SK-N-SH (cell line): ENCODE measurements around the gene UNC5CL. TPM values are rescaled to one million over a fixed set of nuclear protein-coding genes. Genes with fewer than 3 reads are reported as not detected.

Experiments
- CTCF ChIA-PET: fragments of 300-600, 350-600 bp; formaldehyde crosslinking; extraction: SDS; loops from one replicate; lab custom pipeline; 2021; lab: Yijun Ruan, JAX
- POLR2A ChIA-PET: fragments of 350-600 bp; sonication (Branson Sonifier 250); formaldehyde crosslinking; extraction: SDS; loops from one replicate; lab custom pipeline; 2020; ENCODE audit warnings: antibody characterized with exemption, inconsistent platforms; lab: Yijun Ruan, JAX
- DNase-seq: peaks from one replicate; pipeline ENCODE4 v3.0.0; 2012
- H2AFZ ChIP-seq: fragments of 200-600 bp; sonication (generic); 2 replicates; pipeline ENCODE4 v1.8.1; 2016; ENCODE audit warnings: antibody characterized with exemption, mild to moderate bottlenecking, low read depth
- H3F3A ChIP-seq: fragments of 200-600 bp; sonication (generic); replicated peaks from 2 replicates; pipeline ENCODE3; 2016; ENCODE audit warnings: antibody characterized with exemption, mild to moderate bottlenecking; ENCODE audit not compliant: insufficient read depth
- H3K27ac ChIP-seq, 2 experiments: fragments of 200-500 bp in 1 of 2; fragments of 200-600 bp in 1 of 2; sonication (Bioruptor generic) in 1 of 2; sonication (generic), shearing (Covaris generic) in 1 of 2; 2 replicates each; pipeline versions ENCODE4 v1.5.1 to v1.6.1; 2014 to 2016; ENCODE audit warnings: low read depth in 2 of 2, inconsistent platforms in 1 of 2, low read length in 1 of 2, mild to moderate bottlenecking in 1 of 2, mixed read lengths in 1 of 2
- H3K27me3 ChIP-seq: fragments of 200-600 bp; sonication (generic), shearing (Covaris generic); 2 replicates; pipeline ENCODE4 v1.6.1; 2016; ENCODE audit warnings: mixed run types; ENCODE audit not compliant: insufficient read depth
- H3K36me3 ChIP-seq, 2 experiments: fragments of 200-500 bp in 1 of 2; fragments of 200-600 bp in 1 of 2; sonication (Bioruptor generic) in 1 of 2; sonication (generic) in 1 of 2; replicated peaks in 1 of 2; 2 replicates each; pipeline versions ENCODE3 to v1.5.1; 2014 to 2016; ENCODE audit warnings: low read length in 1 of 2, mild to moderate bottlenecking in 1 of 2; ENCODE audit not compliant: insufficient read depth in 2 of 2, control insufficient read depth in 1 of 2
- H3K4me1 ChIP-seq, 2 experiments: fragments of 200-500 bp in 1 of 2; fragments of 200-600 bp in 1 of 2; sonication (Bioruptor generic) in 1 of 2; sonication (generic), shearing (Covaris generic) in 1 of 2; 2 replicates each; pipeline versions ENCODE4 v1.5.1 to v1.6.1; 2014 to 2016; ENCODE audit warnings: low read depth in 1 of 2, low read length in 1 of 2, mixed run types in 1 of 2; ENCODE audit not compliant: insufficient read depth in 2 of 2, control insufficient read depth in 1 of 2
- H3K4me2 ChIP-seq: fragments of 200-600 bp; sonication (generic), shearing (Covaris generic); 2 replicates; pipeline ENCODE4 v1.6.1; 2017; ENCODE audit warnings: mixed run types
- H3K4me3 ChIP-seq, 2 experiments: fragments of 200-500 bp in 1 of 2; fragments of 200-600 bp in 1 of 2; sonication (Bioruptor generic) in 1 of 2; sonication (generic), shearing (Covaris generic) in 1 of 2; 2 replicates each; pipeline versions ENCODE4 v1.5.1 to v1.8.1; 2014 to 2016; ENCODE audit warnings: low read depth in 2 of 2, inconsistent platforms in 1 of 2, low read length in 1 of 2, mild to moderate bottlenecking in 1 of 2, mixed read lengths in 1 of 2, moderate library complexity in 1 of 2
- H3K79me2 ChIP-seq: fragments of 200-600 bp; sonication (generic); 2 replicates; pipeline ENCODE4 v1.8.1; 2017; ENCODE audit warnings: mild to moderate bottlenecking; ENCODE audit not compliant: insufficient read depth
- H3K9ac ChIP-seq: fragments of 200-600 bp; sonication (generic); 2 replicates; pipeline ENCODE4 v1.6.1; 2017; ENCODE audit warnings: mixed run types
- H3K9me2 ChIP-seq: fragments of 200-600 bp; sonication (generic); 2 replicates; pipeline ENCODE4 v1.6.1; 2017; ENCODE audit warnings: mixed run types
- H3K9me3 ChIP-seq: fragments of 200-600 bp; sonication (generic); 2 replicates; pipeline ENCODE4 v1.6.1; 2017; ENCODE audit warnings: mixed run types, mild to moderate bottlenecking, moderate library complexity
- H4K20me1 ChIP-seq: fragments of 200-600 bp; sonication (generic); 2 replicates; pipeline ENCODE4 v1.6.1; 2017; ENCODE audit warnings: mild to moderate bottlenecking, mixed run types; ENCODE audit not compliant: insufficient read depth
- EP300 ChIP-seq, 2 experiments: IDR thresholded peaks; 2 replicates each; pipeline versions ENCODE4 v1.4.0 to v1.6.1; 2012; ENCODE audit warnings: borderline replicate concordance in 1 of 2, low read depth in 1 of 2, low read length in 1 of 2
- EZH2phosphoT487 ChIP-seq: fragments of 200-600 bp; sonication (generic); IDR thresholded peaks from 2 replicates; pipeline ENCODE4 v1.6.1; 2017; ENCODE audit warnings: low read depth, mixed run types, mild to moderate bottlenecking, antibody characterized with exemption, moderate library complexity, borderline replicate concordance
- FOXJ3 ChIP-seq: sonication (generic); formaldehyde crosslinking; IDR thresholded peaks from 2 replicates; pipeline ENCODE4 v1.5.1; 2020; ENCODE audit warnings: mild to moderate bottlenecking, missing genetic modification reagents
- GATA2 ChIP-seq: sonication (generic); formaldehyde crosslinking; IDR thresholded peaks from 2 replicates; pipeline ENCODE4 v1.5.0; 2020; ENCODE audit warnings: mild to moderate bottlenecking, missing genetic modification reagents
- JUND ChIP-seq: IDR thresholded peaks from 2 replicates; pipeline ENCODE4 v1.4.0; 2012
- MEF2A ChIP-seq: IDR thresholded peaks from 2 replicates; pipeline ENCODE4 v1.4.0; 2012; ENCODE audit warnings: low read depth, borderline replicate concordance
- NFIC ChIP-seq: IDR thresholded peaks from 2 replicates; pipeline ENCODE4 v1.4.0; 2012; ENCODE audit warnings: borderline replicate concordance
- SIN3A ChIP-seq: IDR thresholded peaks from 2 replicates; pipeline ENCODE4 v1.6.1; 2012; ENCODE audit warnings: low read depth, mild to moderate bottlenecking, low read length, moderate library complexity, borderline replicate concordance
- SMC3 ChIP-seq: IDR thresholded peaks from 2 replicates; pipeline ENCODE4 v1.6.1; 2012; ENCODE audit warnings: low read depth, low read length, improper control_type of control experiment
- TCF12 ChIP-seq: IDR thresholded peaks from 2 replicates; pipeline ENCODE4 v1.4.0; 2012
- YY1 ChIP-seq: IDR thresholded peaks from 2 replicates; pipeline ENCODE4 v1.4.0; 2012; ENCODE audit warnings: low read depth, mild to moderate bottlenecking
- WGBS: methylation state at CpG from one replicate; pipeline ENCODE4 v1.1.6; 2017; ENCODE audit warnings: low lambda C conversion rate; 5-methylcytosine and 5-hydroxymethylcytosine counted together
- polyA plus RNA-seq, 3 experiments: library from polyadenylated mRNA; depleted of rRNA; stranded (reverse); fragments of >200 nt; gene quantifications; 2 replicates each; pipeline ENCODE4 v1.2.3, GENCODE V29; 2012
- TF ChIP-seq, protein P1 (sequence below): fragments of 200-600 bp; sonication (generic); IDR thresholded peaks from 2 replicates; pipeline ENCODE4 v1.6.1; 2017; ENCODE audit warnings: antibody characterized with exemption, mild to moderate bottlenecking, moderate library complexity
- TF ChIP-seq, protein P2 (sequence below): IDR thresholded peaks from 2 replicates; pipeline ENCODE4 v1.4.0; 2012; ENCODE audit warnings: low read depth, borderline replicate concordance
- TF ChIP-seq, protein P3 (sequence below): IDR thresholded peaks from 2 replicates; pipeline ENCODE4; 2012

Gene UNC5CL
- polyA plus RNA-seq, 1 of the 3 experiments (the other 2 are of a cell fraction): 0.10 TPM

DNA sequence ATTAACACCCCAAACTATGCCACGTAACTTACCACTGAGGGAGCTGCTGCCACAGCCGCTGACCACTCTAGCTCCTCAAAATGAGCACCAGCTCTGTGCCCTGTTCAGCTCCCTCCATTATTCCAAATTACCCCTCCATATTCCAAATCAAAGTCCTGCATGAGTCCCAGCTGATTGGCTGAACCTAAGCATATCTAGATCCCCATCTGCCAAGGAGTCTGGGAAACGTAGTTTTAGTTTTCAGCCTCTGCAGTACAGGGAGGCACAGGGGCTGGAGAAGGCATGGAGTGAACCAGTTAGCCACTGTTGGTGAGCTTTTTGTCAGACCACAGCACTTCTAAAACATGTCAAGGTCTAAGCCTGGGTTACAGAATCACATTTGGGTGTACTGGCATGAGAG, 15.9 kb downstream of the UNC5CL start:
- peak; percentile 48 for DNase-seq

DNA sequence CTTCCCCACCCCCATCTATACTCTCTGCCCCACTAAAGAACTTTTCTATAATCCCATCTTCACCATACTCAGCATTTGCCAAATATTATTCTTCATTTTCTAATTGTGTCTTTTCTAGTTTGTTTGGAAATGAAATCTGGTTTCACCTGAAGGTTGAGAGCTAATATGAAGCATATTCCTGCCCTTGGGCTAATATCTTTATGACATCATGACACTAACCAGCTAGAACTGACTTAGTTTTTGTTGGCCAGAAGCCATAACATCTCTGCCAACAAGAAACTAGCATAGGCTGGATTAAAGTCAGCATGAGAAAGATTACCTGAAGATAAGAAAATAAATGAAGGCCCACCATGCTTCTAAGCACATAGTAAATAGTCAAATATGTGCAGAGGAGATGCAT, 16.7 kb downstream of the UNC5CL start:
- Histone ChIP-seq H3K27ac (peak overlapping the region in 1 of 2 experiments; percentile 0; a peak in 2 of 4 replicates), H3K9me2 (no peaks in the 10 kb centered on the region), H2AFZ (no peak overlapping the region), H3K4me3 (no peak overlapping the region)
- TF ChIP-seq EP300 (IDR thresholded peaks at IDR 0.05; ENCODE audit: borderline replicate concordance in 1 of 2, low read depth in 1 of 2, low read length in 1 of 2) (peak in 1 of 2 experiments; percentile 22; a peak in 1 of 4 replicates), FOXJ3 (CRISPR knock-in tag) (0 out of 2 replicates have a peak, but pooled peaks have one; percentile 18), NFIC (peak; percentile 21; the same call in 1 of the 2 replicates), EZH2phosphoT487 (no peak), SMC3 (no peak), TCF12 (peak; percentile 28; the same call in 1 of the 2 replicates), GATA2 (peak; percentile 69), MEF2A (no peak), JUND (no peak)
- TF ChIP-seq, protein P1, sequence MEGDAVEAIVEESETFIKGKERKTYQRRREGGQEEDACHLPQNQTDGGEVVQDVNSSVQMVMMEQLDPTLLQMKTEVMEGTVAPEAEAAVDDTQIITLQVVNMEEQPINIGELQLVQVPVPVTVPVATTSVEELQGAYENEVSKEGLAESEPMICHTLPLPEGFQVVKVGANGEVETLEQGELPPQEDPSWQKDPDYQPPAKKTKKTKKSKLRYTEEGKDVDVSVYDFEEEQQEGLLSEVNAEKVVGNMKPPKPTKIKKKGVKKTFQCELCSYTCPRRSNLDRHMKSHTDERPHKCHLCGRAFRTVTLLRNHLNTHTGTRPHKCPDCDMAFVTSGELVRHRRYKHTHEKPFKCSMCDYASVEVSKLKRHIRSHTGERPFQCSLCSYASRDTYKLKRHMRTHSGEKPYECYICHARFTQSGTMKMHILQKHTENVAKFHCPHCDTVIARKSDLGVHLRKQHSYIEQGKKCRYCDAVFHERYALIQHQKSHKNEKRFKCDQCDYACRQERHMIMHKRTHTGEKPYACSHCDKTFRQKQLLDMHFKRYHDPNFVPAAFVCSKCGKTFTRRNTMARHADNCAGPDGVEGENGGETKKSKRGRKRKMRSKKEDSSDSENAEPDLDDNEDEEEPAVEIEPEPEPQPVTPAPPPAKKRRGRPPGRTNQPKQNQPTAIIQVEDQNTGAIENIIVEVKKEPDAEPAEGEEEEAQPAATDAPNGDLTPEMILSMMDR: no peak
- TF ChIP-seq, protein P2, sequence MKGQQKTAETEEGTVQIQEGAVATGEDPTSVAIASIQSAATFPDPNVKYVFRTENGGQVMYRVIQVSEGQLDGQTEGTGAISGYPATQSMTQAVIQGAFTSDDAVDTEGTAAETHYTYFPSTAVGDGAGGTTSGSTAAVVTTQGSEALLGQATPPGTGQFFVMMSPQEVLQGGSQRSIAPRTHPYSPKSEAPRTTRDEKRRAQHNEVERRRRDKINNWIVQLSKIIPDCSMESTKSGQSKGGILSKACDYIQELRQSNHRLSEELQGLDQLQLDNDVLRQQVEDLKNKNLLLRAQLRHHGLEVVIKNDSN: no peak
- TF ChIP-seq, protein P3, sequence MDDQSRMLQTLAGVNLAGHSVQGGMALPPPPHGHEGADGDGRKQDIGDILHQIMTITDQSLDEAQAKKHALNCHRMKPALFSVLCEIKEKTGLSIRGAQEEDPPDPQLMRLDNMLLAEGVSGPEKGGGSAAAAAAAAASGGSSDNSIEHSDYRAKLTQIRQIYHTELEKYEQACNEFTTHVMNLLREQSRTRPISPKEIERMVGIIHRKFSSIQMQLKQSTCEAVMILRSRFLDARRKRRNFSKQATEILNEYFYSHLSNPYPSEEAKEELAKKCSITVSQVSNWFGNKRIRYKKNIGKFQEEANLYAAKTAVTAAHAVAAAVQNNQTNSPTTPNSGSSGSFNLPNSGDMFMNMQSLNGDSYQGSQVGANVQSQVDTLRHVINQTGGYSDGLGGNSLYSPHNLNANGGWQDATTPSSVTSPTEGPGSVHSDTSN: peak; percentile 6; the same call in 1 of the 2 replicates
- TF ChIP-seq, all 33 proteins: peak for 6
- peak; percentile 56 for DNase-seq
- Histone ChIP-seq H3K36me3 (no peaks in the 10 kb centered on the region), H4K20me1 (no peaks in the 10 kb centered on the region), H3K9ac (no peak overlapping the region), H3K79me2 (no peaks in the 10 kb centered on the region), H3K27me3 (no peaks in the 10 kb centered on the region), H3K9me3 (no peaks in the 10 kb centered on the region), H3F3A (no peaks in the 10 kb centered on the region), H3K4me2 (no peak overlapping the region), H3K4me1 (peaks cover 0 to 14% of the 10 kb centered on the region in 2 experiments; a peak in 2 of 4 replicates)
- POLR2A ChIA-PET: interaction anchor here (1.3 kb wide), 1 partner anchor 51 kb away, joined by 3 read pairs; the partner anchor contains the start of gene NFYA
- CTCF ChIA-PET: interaction anchor here (0.6 to 1.7 kb wide), 9 partner anchors 10 to 847 kb away, joined by 3 to 4 read pairs (median 3); no protein-coding TSS in a partner anchor

More for the DNA sequence above, 15.9 kb downstream of the UNC5CL start:
- H3F3A ChIP-seq: no peaks in the 10 kb centered on the region
- no peaks in the 10 kb centered on the region for H3K27me3 ChIP-seq
- H3K36me3 ChIP-seq: no peaks in the 10 kb centered on the region
- no peaks in the 10 kb centered on the region for H3K9me3 ChIP-seq
- POLR2A ChIA-PET: interaction anchor here (1.3 kb wide), 1 partner anchor 50 kb away, joined by 3 read pairs; the partner anchor contains the start of gene NFYA
- no peak overlapping the region for H3K9ac ChIP-seq
- H2AFZ ChIP-seq: no peak overlapping the region
- peak; percentile 58 for TF ChIP-seq GATA2
- TF ChIP-seq, protein P1: no peak
- no peak for TF ChIP-seq YY1
- no peak for TF ChIP-seq SIN3A
- TF ChIP-seq, all 33 proteins: peak for 1
- no peak overlapping the region for H3K4me3 ChIP-seq
- peaks cover 0 to 20% of the 10 kb centered on the region in 2 experiments; a peak in 2 of 4 replicates for H3K4me1 ChIP-seq
- no peak overlapping the region for H3K4me2 ChIP-seq
- no peaks in the 10 kb centered on the region for H3K79me2 ChIP-seq
- no peak overlapping the region for H3K27ac ChIP-seq
- no peaks in the 10 kb centered on the region for H3K9me2 ChIP-seq
- WGBS: 90% methylated on average over 3 of the region's 3 CpGs
- H4K20me1 ChIP-seq: no peaks in the 10 kb centered on the region
- CTCF ChIA-PET: interaction anchor here (0.5 to 1.7 kb wide), 9 partner anchors 10 to 1042 kb away, joined by 3 to 4 read pairs (median 3); no protein-coding TSS in a partner anchor
